ENCODE data around the gene BRCA1.

- TF ChIP-seq POLR2A (IDR thresholded peaks at IDR 0.05) (no peak), CTCF (IDR thresholded peaks at IDR 0.05) (no peak)
Measured at GRCh38 chr17:43033948-43034881, 90.9 kb downstream of the BRCA1 start.

Measured in lower leg skin (tissue), 3 donors.